Measurements from ENCODE around the gene AKAP6.

AKAP6 gene

GRCh38 chr14:32667791-32668190 is 338.7 kb downstream of the AKAP6 start:
- no peak for DNase-seq (ENCODE audit: low read depth in 2 of 2)

- DNase-seq (ENCODE audit: low read depth in 2 of 2) = no peak
Observed at GRCh38 chr14:32669391-32669790, 340.3 kb downstream of the AKAP6 start.

GRCh38 chr14:32675433-32675832 is 346.3 kb downstream of the AKAP6 start:
- no peak for DNase-seq (ENCODE audit: low read depth in 2 of 2)

- DNase-seq (ENCODE audit: low read depth in 2 of 2) = no peak
Observed at GRCh38 chr14:32677129-32677780, 348.2 kb downstream of the AKAP6 start.

- no peak for DNase-seq (ENCODE audit: low read depth in 2 of 2)
Observed at GRCh38 chr14:32678088-32678487, 349.0 kb downstream of the AKAP6 start.

- DNase-seq (ENCODE audit: low read depth in 2 of 2) = no peak
Observed at GRCh38 chr14:32679927-32680612, 351.0 kb downstream of the AKAP6 start.

GRCh38 chr14:32681598-32681997 is 352.5 kb downstream of the AKAP6 start:
- DNase-seq (ENCODE audit: low read depth in 2 of 2) = no peak

GRCh38 chr14:32682214-32682613 is 353.1 kb downstream of the AKAP6 start:
- no peak for DNase-seq (ENCODE audit: low read depth in 2 of 2)

- DNase-seq (ENCODE audit: low read depth in 2 of 2) = no peak
Observed at GRCh38 chr14:32683679-32684078, 354.6 kb downstream of the AKAP6 start.

- DNase-seq (ENCODE audit: low read depth in 2 of 2) = no peak
Observed at GRCh38 chr14:32688941-32689340, 359.8 kb downstream of the AKAP6 start.

- no peak for DNase-seq (ENCODE audit: low read depth in 2 of 2)
Observed at GRCh38 chr14:32692441-32692840, 363.3 kb downstream of the AKAP6 start.

GRCh38 chr14:32693114-32693513 is 364.0 kb downstream of the AKAP6 start:
- DNase-seq (ENCODE audit: low read depth in 2 of 2) = no peak

- no peak for DNase-seq (ENCODE audit: low read depth in 2 of 2)
Observed at GRCh38 chr14:32694795-32695449, 365.8 kb downstream of the AKAP6 start.

- DNase-seq (ENCODE audit: low read depth in 2 of 2) = no peak
Observed at GRCh38 chr14:32696325-32697091, 367.4 kb downstream of the AKAP6 start.

GRCh38 chr14:32697114-32697513 is 368.0 kb downstream of the AKAP6 start:
- DNase-seq (ENCODE audit: low read depth in 2 of 2) = no peak

GRCh38 chr14:32697704-32698103 is 368.6 kb downstream of the AKAP6 start:
- DNase-seq (ENCODE audit: low read depth in 2 of 2) = no peak

- DNase-seq (ENCODE audit: low read depth in 2 of 2) = no peak
Observed at GRCh38 chr14:32698831-32699230, 369.7 kb downstream of the AKAP6 start.

- no peak for DNase-seq (ENCODE audit: low read depth in 2 of 2)
Observed at GRCh38 chr14:32701475-32701874, 372.4 kb downstream of the AKAP6 start.

GRCh38 chr14:32702088-32702487 is 373.0 kb downstream of the AKAP6 start:
- no peak for DNase-seq (ENCODE audit: low read depth in 2 of 2)

GRCh38 chr14:32702562-32702961 is 373.5 kb downstream of the AKAP6 start:
- no peak for DNase-seq (ENCODE audit: low read depth in 2 of 2)

- DNase-seq (ENCODE audit: low read depth in 2 of 2) = no peak
Observed at GRCh38 chr14:32703183-32703621, 374.1 kb downstream of the AKAP6 start.

Data from fibroblast of skin of left biceps (primary cell).